Sigmoid colon (tissue), 4 donors: Measurements from ENCODE around the gene ATP10B.

Source experiments
- EP300 ChIP-seq, 4 donors: sonication (generic); formaldehyde crosslinking; IDR thresholded peaks; one replicate each; pipeline ENCODE4 v1.6.1; 2017; ENCODE audit warnings: antibody characterized with exemption in 4 of 4
- POLR2A ChIP-seq, 2 donors: fragments of 450-650 bp; IDR thresholded peaks; one replicate each; pipeline ENCODE4 v1.6.1; 2016; ENCODE audit warnings: antibody characterized with exemption in 2 of 2, mild to moderate bottlenecking in 2 of 2, moderate library complexity in 2 of 2
- POLR2AphosphoS5 ChIP-seq, 4 donors: sonication (generic); formaldehyde crosslinking; IDR thresholded peaks; one replicate each; pipeline ENCODE4 v1.6.1; 2017; ENCODE audit warnings: antibody characterized with exemption in 4 of 4
- TF ChIP-seq, protein P1 (sequence below), 4 experiments: fragments of 450-650 bp in 3 of 4; fragments of 200-600 bp in 1 of 4; IDR thresholded peaks; one replicate each; pipeline ENCODE4 v1.5.1; 2016 to 2019; ENCODE audit warnings: antibody characterized with exemption in 4 of 4, mild to moderate bottlenecking in 3 of 4, moderate library complexity in 2 of 4

- TF ChIP-seq, protein P1, sequence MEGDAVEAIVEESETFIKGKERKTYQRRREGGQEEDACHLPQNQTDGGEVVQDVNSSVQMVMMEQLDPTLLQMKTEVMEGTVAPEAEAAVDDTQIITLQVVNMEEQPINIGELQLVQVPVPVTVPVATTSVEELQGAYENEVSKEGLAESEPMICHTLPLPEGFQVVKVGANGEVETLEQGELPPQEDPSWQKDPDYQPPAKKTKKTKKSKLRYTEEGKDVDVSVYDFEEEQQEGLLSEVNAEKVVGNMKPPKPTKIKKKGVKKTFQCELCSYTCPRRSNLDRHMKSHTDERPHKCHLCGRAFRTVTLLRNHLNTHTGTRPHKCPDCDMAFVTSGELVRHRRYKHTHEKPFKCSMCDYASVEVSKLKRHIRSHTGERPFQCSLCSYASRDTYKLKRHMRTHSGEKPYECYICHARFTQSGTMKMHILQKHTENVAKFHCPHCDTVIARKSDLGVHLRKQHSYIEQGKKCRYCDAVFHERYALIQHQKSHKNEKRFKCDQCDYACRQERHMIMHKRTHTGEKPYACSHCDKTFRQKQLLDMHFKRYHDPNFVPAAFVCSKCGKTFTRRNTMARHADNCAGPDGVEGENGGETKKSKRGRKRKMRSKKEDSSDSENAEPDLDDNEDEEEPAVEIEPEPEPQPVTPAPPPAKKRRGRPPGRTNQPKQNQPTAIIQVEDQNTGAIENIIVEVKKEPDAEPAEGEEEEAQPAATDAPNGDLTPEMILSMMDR (IDR thresholded peaks at IDR 0.05), result no peak
- TF ChIP-seq POLR2A (IDR thresholded peaks at IDR 0.05), result no peak
- TF ChIP-seq POLR2AphosphoS5 (IDR thresholded peaks at IDR 0.05), result no peak
- no peak for TF ChIP-seq EP300 (IDR thresholded peaks at IDR 0.05)
Measured at GRCh38 chr5:160523502-160524163, 328.4 kb downstream of the ATP10B start.
